T-helper 1 cell (primary cell): ENCODE results near the gene TTLL8.
"Not testable (repeated sequence)": the region's sequence is repeated elsewhere in the genome, so short reads cannot be mapped to it uniquely, and the experiment has no call there.

Source experiments
- DNase-seq, 5 donors: peaks; one replicate each; pipeline ENCODE4 v3.0.0-alpha.2; 2012 to 2020

TTLL8 gene

GRCh38 chr22:49981799-49982198, 76.3 kb downstream of the TTLL8 start:
- not testable (repeated sequence) for DNase-seq

- DNase-seq: peak in 1 of 5 donors; percentile 53
Measured at GRCh38 chr22:49979587-49980264, 78.4 kb downstream of the TTLL8 start.

GRCh38 chr22:49977578-49977977, 80.5 kb downstream of the TTLL8 start:
- no peak for DNase-seq

- DNase-seq: peak in 4 of 5 donors; percentile 9 to 59 (median 35)
Measured at GRCh38 chr22:49976439-49977175, 81.5 kb downstream of the TTLL8 start.

GRCh38 chr22:49975543-49976389, 82.3 kb downstream of the TTLL8 start:
- peak in 3 of 5 donors; percentile 9 to 18 (median 17) for DNase-seq

- no peak for DNase-seq
Measured at GRCh38 chr22:49973018-49973961, 84.8 kb downstream of the TTLL8 start.

- peak in 3 of 5 donors; percentile 3 to 11 (median 8) for DNase-seq
Measured at GRCh38 chr22:49972163-49973017, 85.7 kb downstream of the TTLL8 start.

- DNase-seq: peak in 4 of 5 donors; percentile 1 to 44 (median 14)
Measured at GRCh38 chr22:49971232-49972162, 86.6 kb downstream of the TTLL8 start.

- peak; percentile 88 to 97 (median 92) for DNase-seq
Measured at GRCh38 chr22:49970528-49971231, 87.4 kb downstream of the TTLL8 start.

GRCh38 chr22:49969751-49970527, 88.2 kb downstream of the TTLL8 start:
- DNase-seq: peak in 1 of 5 donors; percentile 1

- peak in 1 of 5 donors; percentile 8 for DNase-seq
Measured at GRCh38 chr22:49968831-49969661, 89.1 kb downstream of the TTLL8 start.
